MM.1S (cell line): Measurements from ENCODE around the gene A3GALT2.

ENCODE experiments used
- DNase-seq: peaks from one replicate; pipeline ENCODE4 v3.0.0-alpha.2; 2015
- H2AFZ ChIP-seq: fragments of 300-600 bp; sonication (generic); 2 replicates; pipeline ENCODE4 v1.6.0; 2016; ENCODE audit warnings: antibody characterized with exemption, low read length
- H3F3A ChIP-seq: fragments of 300-600 bp; sonication (generic); 2 replicates; pipeline ENCODE4 v1.6.1; 2016; ENCODE audit warnings: mild to moderate bottlenecking, antibody characterized with exemption, low read length, moderate library complexity, mixed read lengths; ENCODE audit not compliant: insufficient read depth
- H3K27ac ChIP-seq: fragments of 300-600 bp; sonication (generic); 2 replicates; pipeline ENCODE4 v1.5.1; 2016; ENCODE audit warnings: mild to moderate bottlenecking, low read length
- H3K27me3 ChIP-seq: fragments of 300-600 bp; sonication (generic); replicated peaks from 2 replicates; pipeline ENCODE4 v1.6.0; 2016; ENCODE audit warnings: low read length; ENCODE audit not compliant: insufficient read depth
- H3K36me3 ChIP-seq: fragments of 300-600 bp; sonication (generic); replicated peaks from 2 replicates; pipeline ENCODE4 v1.6.1; 2016; ENCODE audit warnings: mild to moderate bottlenecking, low read length, mixed read lengths; ENCODE audit not compliant: insufficient read depth
- H3K4me1 ChIP-seq: fragments of 300-600 bp; sonication (generic); 2 replicates; pipeline ENCODE4 v1.6.1; 2016; ENCODE audit warnings: low read length, mixed read lengths
- H3K4me2 ChIP-seq: fragments of 300-600 bp; sonication (generic); 2 replicates; pipeline ENCODE4 v1.6.0; 2016; ENCODE audit warnings: low read depth, low read length
- H3K4me3 ChIP-seq: fragments of 300-600 bp; sonication (generic); 2 replicates; pipeline ENCODE4 v1.5.1; 2016; ENCODE audit warnings: low read length, mixed read lengths
- H3K79me2 ChIP-seq: fragments of 300-600 bp; sonication (generic); 2 replicates; pipeline ENCODE4 v1.6.1; 2016; ENCODE audit warnings: mixed run types, low read length, mixed read lengths
- H3K9ac ChIP-seq: fragments of 300-600 bp; sonication (generic); 2 replicates; pipeline ENCODE4 v1.6.1; 2016; ENCODE audit warnings: low read length, mixed read lengths
- H3K9me2 ChIP-seq: fragments of 300-600 bp; sonication (generic); replicated peaks from 2 replicates; pipeline ENCODE4 v1.6.1; 2016; ENCODE audit warnings: mild to moderate bottlenecking, low read length, mixed read lengths; ENCODE audit not compliant: insufficient read depth
- H3K9me3 ChIP-seq: fragments of 300-600 bp; sonication (generic); replicated peaks from 2 replicates; pipeline ENCODE4 v1.6.1; 2016; ENCODE audit warnings: mild to moderate bottlenecking, low read length, mixed read lengths; ENCODE audit not compliant: insufficient read depth
- H4K20me1 ChIP-seq: fragments of 300-600 bp; sonication (generic); 2 replicates; pipeline ENCODE4 v1.6.1; 2016; ENCODE audit warnings: mild to moderate bottlenecking, low read length, moderate library complexity, mixed read lengths; ENCODE audit not compliant: insufficient read depth
- EZH2 ChIP-seq: fragments of 300-600 bp; sonication (generic); optimal IDR thresholded peaks from 2 replicates; pipeline ENCODE3; 2017; ENCODE audit warnings: low read depth, mild to moderate bottlenecking, antibody characterized with exemption, low read length, mixed read lengths
- EZH2phosphoT487 ChIP-seq: fragments of 300-600 bp; sonication (generic); IDR thresholded peaks from 2 replicates; pipeline ENCODE4 v1.6.1; 2018; ENCODE audit warnings: antibody characterized with exemption, low read length
- TF ChIP-seq, protein P1 (sequence below): fragments of 300-600 bp; sonication (generic); IDR thresholded peaks from 2 replicates; pipeline ENCODE4 v1.5.1; 2016; ENCODE audit warnings: antibody characterized with exemption, low read length, mixed read lengths

The A3GALT2 gene

DNA sequence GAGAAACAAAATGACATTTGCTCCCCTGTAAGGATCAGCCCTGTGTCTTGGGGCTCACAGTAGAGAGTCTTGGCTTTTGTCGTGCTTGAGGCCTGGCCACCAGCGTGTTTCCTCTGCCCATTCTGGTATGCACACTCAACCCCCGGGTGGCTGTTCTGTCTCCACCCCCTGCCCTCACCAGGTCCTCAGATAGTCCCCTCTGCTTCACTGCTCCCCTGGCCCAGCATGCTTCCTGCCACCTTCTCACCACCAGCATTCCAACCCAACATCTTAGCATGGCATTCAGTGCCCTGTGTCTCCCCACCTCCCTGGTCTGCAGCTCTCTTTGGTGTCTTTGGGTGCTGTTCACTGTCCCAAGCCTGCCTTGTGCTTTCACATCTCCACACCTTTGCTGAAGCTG, 48.4 kb downstream of the A3GALT2 start:
- H3K36me3 ChIP-seq = no peaks in the 10 kb centered on the region
- no peaks in the 10 kb centered on the region for H3K4me1 ChIP-seq
- no peak overlapping the region for H3K4me3 ChIP-seq
- no peak overlapping the region for H3K4me2 ChIP-seq
- no peak overlapping the region for H3K27ac ChIP-seq
- H3K9me3 ChIP-seq = no peaks in the 10 kb centered on the region
- H3F3A ChIP-seq = no peaks in the 10 kb centered on the region
- TF ChIP-seq EZH2phosphoT487 (no peak), EZH2 (no peak)
- TF ChIP-seq, protein P1, sequence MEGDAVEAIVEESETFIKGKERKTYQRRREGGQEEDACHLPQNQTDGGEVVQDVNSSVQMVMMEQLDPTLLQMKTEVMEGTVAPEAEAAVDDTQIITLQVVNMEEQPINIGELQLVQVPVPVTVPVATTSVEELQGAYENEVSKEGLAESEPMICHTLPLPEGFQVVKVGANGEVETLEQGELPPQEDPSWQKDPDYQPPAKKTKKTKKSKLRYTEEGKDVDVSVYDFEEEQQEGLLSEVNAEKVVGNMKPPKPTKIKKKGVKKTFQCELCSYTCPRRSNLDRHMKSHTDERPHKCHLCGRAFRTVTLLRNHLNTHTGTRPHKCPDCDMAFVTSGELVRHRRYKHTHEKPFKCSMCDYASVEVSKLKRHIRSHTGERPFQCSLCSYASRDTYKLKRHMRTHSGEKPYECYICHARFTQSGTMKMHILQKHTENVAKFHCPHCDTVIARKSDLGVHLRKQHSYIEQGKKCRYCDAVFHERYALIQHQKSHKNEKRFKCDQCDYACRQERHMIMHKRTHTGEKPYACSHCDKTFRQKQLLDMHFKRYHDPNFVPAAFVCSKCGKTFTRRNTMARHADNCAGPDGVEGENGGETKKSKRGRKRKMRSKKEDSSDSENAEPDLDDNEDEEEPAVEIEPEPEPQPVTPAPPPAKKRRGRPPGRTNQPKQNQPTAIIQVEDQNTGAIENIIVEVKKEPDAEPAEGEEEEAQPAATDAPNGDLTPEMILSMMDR = no peak
- H3K79me2 ChIP-seq = no peaks in the 10 kb centered on the region
- H2AFZ ChIP-seq = no peak overlapping the region
- no peaks in the 10 kb centered on the region for H4K20me1 ChIP-seq
- DNase-seq = no peak
- no peaks in the 10 kb centered on the region for H3K27me3 ChIP-seq
- H3K9me2 ChIP-seq = no peaks in the 10 kb centered on the region
- H3K9ac ChIP-seq = no peak overlapping the region

DNA sequence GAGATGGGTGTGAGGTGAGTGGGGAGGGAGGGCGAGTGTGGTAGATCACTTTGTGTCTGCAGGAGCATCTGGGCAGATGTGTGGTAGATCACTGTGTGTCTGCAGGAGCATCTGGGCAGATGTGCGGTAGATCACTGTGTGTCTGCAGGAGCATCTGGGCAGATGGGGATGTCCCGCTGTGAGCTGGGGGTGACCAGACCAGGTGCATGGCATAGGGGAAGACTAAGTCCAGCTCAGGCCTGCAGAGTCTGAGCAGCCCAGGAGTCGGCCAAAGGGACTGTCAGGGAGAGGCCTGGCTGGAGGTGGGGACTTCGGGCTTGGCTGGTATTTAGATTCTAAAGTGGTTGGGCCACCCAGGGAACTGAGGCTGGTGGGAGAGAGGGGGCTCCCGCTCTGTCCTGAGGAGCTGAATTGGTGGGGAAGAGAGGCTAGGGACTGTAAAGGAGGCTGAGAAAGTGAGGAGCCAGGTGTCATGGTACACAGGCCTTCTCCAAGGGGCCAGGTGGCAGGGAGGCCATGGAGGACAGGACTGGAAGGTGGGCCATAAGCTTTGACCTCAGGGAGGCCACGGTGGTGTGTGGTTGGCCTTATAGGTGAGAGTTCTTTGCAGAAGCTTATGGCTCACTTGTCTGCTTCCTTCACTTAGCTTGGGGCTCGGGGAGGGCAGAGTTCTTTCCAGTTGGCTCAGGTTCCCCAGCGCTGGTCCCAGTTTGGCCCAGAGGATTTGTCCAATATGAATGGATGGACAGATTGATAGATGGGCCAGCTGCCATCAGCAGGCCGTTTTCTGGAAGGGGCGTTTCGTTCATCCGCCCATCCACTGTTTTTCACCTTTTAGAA, 49.0 kb downstream of the A3GALT2 start:
- DNase-seq = no peak
- no peaks in the 10 kb centered on the region for H3K79me2 ChIP-seq
- H3K9ac ChIP-seq = no peak overlapping the region
- H4K20me1 ChIP-seq = no peaks in the 10 kb centered on the region
- H3K36me3 ChIP-seq = no peaks in the 10 kb centered on the region
- no peak overlapping the region for H3K27ac ChIP-seq
- no peak for TF ChIP-seq EZH2
- TF ChIP-seq, protein P1 = no peak
- no peak for TF ChIP-seq EZH2phosphoT487
- no peaks in the 10 kb centered on the region for H3K9me3 ChIP-seq
- no peaks in the 10 kb centered on the region for H3K9me2 ChIP-seq
- H3K4me3 ChIP-seq = no peak overlapping the region
- no peaks in the 10 kb centered on the region for H3K27me3 ChIP-seq
- H3K4me2 ChIP-seq = no peak overlapping the region
- no peak overlapping the region for H2AFZ ChIP-seq
- H3F3A ChIP-seq = no peaks in the 10 kb centered on the region
- H3K4me1 ChIP-seq = no peaks in the 10 kb centered on the region

DNA sequence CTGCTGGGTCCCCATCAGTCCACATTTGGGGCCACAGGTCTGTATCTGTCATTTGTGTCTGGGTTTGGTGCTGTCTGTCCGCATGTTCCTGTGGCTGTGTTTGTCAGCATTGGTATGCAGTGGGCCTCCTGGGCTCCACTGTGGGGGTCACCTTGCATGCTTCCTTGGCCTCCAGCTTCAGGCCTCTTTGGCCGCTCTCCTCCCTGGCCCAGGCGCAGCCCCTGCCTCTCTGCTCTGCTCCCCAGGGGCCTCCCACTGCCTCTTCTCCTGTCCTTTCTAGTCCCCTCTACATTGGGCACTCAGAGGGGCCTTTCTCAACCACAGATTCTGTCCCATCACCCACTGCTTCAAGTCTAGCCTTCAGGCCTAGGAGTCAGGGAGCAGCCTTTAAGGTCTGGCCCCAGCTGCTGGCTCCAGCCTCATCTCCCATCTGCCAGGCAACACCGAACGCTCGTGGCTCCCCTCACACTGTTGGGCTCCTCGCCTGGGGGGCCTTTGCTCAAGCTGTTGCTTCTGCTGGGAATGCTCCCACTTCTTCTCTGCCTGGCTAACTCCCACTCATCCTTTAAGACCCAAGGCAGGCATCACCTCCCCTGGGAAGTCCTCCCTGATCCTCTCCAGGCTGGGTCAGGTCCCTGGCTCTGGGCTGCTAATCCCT, 50.0 kb downstream of the A3GALT2 start:
- no peaks in the 10 kb centered on the region for H3K36me3 ChIP-seq
- TF ChIP-seq EZH2phosphoT487 = no peak
- TF ChIP-seq, protein P1 = no peak
- TF ChIP-seq EZH2 = no peak
- H3K9me2 ChIP-seq = no peaks in the 10 kb centered on the region
- no peaks in the 10 kb centered on the region for H3F3A ChIP-seq
- DNase-seq = no peak
- no peaks in the 10 kb centered on the region for H3K79me2 ChIP-seq
- H3K9ac ChIP-seq = no peak overlapping the region
- H3K4me2 ChIP-seq = no peak overlapping the region
- no peaks in the 10 kb centered on the region for H3K27me3 ChIP-seq
- no peak overlapping the region for H3K4me3 ChIP-seq
- no peaks in the 10 kb centered on the region for H3K4me1 ChIP-seq
- no peak overlapping the region for H2AFZ ChIP-seq
- H3K27ac ChIP-seq = no peak overlapping the region
- H3K9me3 ChIP-seq = no peaks in the 10 kb centered on the region
- no peaks in the 10 kb centered on the region for H4K20me1 ChIP-seq
